BJ (cell line): ENCODE measurements around the gene UBQLN2. TPM values are rescaled to one million over a fixed set of nuclear protein-coding genes. Genes with fewer than 3 reads are reported as not detected.

Experiments
- CTCF ChIA-PET: fragments of 350-600 bp; formaldehyde crosslinking; extraction: SDS; loops from one replicate; lab custom pipeline; 2021; ENCODE audit warnings: antibody characterized with exemption, inconsistent platforms; lab: Yijun Ruan, JAX
- POLR2A ChIA-PET: fragments of 300-600 bp; sonication (Branson Sonifier 250); formaldehyde crosslinking; extraction: SDS; loops from one replicate; lab custom pipeline; 2021; ENCODE audit warnings: antibody characterized with exemption; lab: Charles Lee
- DNase-seq: peaks from one replicate; pipeline ENCODE4 v3.0.0-alpha.2; 2011; ENCODE audit warnings: low read depth
- H3K27me3 ChIP-seq: 2 replicates; pipeline ENCODE4 v1.6.0; 2011; ENCODE audit warnings: low read length; ENCODE audit not compliant: control insufficient read depth, insufficient read depth
- H3K36me3 ChIP-seq: 2 replicates; pipeline ENCODE4 v1.5.1; 2011; ENCODE audit warnings: low read length; ENCODE audit not compliant: control insufficient read depth, insufficient read depth
- H3K4me3 ChIP-seq: 2 replicates; pipeline ENCODE4 v1.5.1; 2011; ENCODE audit warnings: low read depth, mild to moderate bottlenecking, control low read depth, low read length
- polyA plus RNA-seq: library from polyadenylated mRNA; depleted of rRNA; stranded (reverse); fragments of >200 nt; gene quantifications from 2 replicates; pipeline ENCODE4 v1.2.3, GENCODE V29; 2011; rRNA removed
- TF ChIP-seq, protein P1 (sequence below): IDR thresholded peaks from 2 replicates; pipeline ENCODE4 v1.5.1; 2011; ENCODE audit warnings: low read depth, mild to moderate bottlenecking, control low read depth, inconsistent platforms, low read length, moderate library complexity; ENCODE audit not compliant: insufficient read depth

The UBQLN2 gene
- polyA plus RNA-seq, 1 experiment: 15.5 TPM

DNA sequence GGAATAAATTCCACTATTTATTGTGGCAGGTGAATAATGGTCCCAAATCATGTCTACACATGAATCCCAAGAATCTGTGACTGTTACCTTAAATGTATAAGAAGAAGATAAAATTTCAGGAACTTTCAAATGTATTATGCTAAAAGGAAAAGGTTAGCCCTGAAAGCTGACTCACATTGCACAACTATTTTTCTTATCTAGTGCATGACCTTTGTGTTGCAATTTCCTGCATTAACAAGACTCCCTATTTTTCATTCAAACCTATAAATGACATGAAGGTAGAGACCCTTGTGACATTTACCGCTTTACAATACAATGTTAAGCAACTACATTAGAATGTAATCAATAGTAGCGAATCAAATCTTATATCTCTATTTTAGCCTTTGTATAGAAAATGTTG, 36.7 kb downstream of the UBQLN2 start:
- Histone ChIP-seq H3K36me3 (no peaks in the 10 kb centered on the region), H3K4me3 (no peak overlapping the region), H3K27me3 (no peaks in the 10 kb centered on the region)
- no peak for DNase-seq
- TF ChIP-seq, protein P1, sequence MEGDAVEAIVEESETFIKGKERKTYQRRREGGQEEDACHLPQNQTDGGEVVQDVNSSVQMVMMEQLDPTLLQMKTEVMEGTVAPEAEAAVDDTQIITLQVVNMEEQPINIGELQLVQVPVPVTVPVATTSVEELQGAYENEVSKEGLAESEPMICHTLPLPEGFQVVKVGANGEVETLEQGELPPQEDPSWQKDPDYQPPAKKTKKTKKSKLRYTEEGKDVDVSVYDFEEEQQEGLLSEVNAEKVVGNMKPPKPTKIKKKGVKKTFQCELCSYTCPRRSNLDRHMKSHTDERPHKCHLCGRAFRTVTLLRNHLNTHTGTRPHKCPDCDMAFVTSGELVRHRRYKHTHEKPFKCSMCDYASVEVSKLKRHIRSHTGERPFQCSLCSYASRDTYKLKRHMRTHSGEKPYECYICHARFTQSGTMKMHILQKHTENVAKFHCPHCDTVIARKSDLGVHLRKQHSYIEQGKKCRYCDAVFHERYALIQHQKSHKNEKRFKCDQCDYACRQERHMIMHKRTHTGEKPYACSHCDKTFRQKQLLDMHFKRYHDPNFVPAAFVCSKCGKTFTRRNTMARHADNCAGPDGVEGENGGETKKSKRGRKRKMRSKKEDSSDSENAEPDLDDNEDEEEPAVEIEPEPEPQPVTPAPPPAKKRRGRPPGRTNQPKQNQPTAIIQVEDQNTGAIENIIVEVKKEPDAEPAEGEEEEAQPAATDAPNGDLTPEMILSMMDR: no peak
- CTCF ChIA-PET: no interaction called here
- POLR2A ChIA-PET: no interaction called here

DNA sequence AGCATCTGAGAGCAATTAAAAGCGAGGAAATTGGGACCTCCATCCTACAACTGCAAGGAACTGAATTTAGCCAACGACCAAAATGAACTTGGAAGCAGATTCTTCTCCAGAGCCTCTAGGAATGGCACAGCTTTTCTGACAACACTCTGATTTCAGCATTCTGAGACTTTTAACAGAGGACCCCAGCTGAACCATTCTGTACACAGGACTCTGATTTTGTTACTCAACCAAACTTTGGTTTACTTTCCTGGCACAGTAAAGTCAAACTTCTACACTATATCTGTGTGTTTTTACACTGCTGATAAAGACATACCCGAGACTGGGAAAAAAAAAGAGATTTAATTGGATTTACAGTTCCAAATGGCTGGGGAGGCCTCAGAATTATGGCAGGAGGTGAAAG, 37.6 kb downstream of the UBQLN2 start:
- POLR2A ChIA-PET: no interaction called here

DNA sequence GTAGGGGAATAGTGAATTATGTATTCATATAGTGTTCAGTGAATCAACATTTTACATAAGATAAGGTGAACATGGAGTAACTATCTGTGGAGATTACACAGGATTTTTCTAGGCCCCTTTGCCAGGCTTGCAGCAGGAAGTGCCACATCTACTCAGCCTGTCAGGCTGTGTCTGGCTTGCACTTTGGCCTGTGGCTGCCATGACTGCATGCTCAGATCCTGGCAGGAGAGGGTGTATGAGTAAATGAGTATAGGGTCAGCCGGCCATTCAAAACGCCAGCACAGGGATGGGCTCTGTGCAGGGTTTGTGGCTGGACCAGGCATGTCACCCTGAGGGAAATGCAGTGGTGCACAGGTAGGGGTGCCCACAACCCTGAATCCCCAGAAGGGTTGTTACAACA, 51.9 kb downstream of the UBQLN2 start:
- H3K27me3 ChIP-seq: no peaks in the 10 kb centered on the region
- no peak overlapping the region for H3K4me3 ChIP-seq
- ChIA-PET POLR2A (no interaction called here), CTCF (no interaction called here)
- no peaks in the 10 kb centered on the region for H3K36me3 ChIP-seq
- TF ChIP-seq, protein P1: no peak
- DNase-seq: no peak

More for the DNA sequence above, 37.6 kb downstream of the UBQLN2 start:
- CTCF ChIA-PET: no interaction called here
- DNase-seq: no peak
- Histone ChIP-seq H3K4me3 (no peak overlapping the region), H3K36me3 (no peaks in the 10 kb centered on the region), H3K27me3 (no peaks in the 10 kb centered on the region)
- TF ChIP-seq, protein P1: no peak

Other genes starting within 250 kb of the UBQLN2 start
- gene NBDY, start 165.6 kb downstream of the UBQLN2 start, polyA plus RNA-seq: 36.2 and 38.8 TPM in 2 replicates